ENCODE data around the gene SLC22A16. TPM values are rescaled to one million over a fixed set of nuclear protein-coding genes. Genes with fewer than 3 reads are reported as not detected.

SLC22A16 gene
- total and polyA plus RNA-seq, 10 donors: 0.07 to 2.8 (median 1.1) TPM; not detected in 2

- WGBS, 5 donors: 85 to 97% (median 92%) methylated on average over 4 of the region's 4 CpGs
- Histone ChIP-seq H3K4me1 (no peaks in the 10 kb centered on the region), H3K27ac (no peak overlapping the region), H3K9me3 (no peaks in the 10 kb centered on the region), H3K4me3 (no peak overlapping the region), H3K27me3 (replicated peaks in 1 of 7) (no peaks in the 10 kb centered on the region), H3K36me3 (no peaks in the 10 kb centered on the region)
- no peak for DNase-seq
- TF ChIP-seq CTCF (IDR thresholded peaks at IDR 0.05 in 8 of 11, conservative IDR thresholded peaks at IDR 0.05 in 3 of 11): no peak
- TF ChIP-seq POLR2AphosphoS5 (IDR thresholded peaks at IDR 0.05): no peak
- TF ChIP-seq POLR2A (IDR thresholded peaks at IDR 0.05): no peak
- intact Hi-C loops (cut with DNase I; ENCODE audit: low total_unique reads): no loop called here
Measured at GRCh38 chr6:110440026-110440425, 36.4 kb downstream of the SLC22A16 start.

- no peaks in the 10 kb centered on the region for H3K4me1 ChIP-seq
- no peak overlapping the region for H3K27ac ChIP-seq
- H3K9me3 ChIP-seq: no peaks in the 10 kb centered on the region
- TF ChIP-seq CTCF (IDR thresholded peaks at IDR 0.05 in 8 of 11, conservative IDR thresholded peaks at IDR 0.05 in 3 of 11) (no peak), POLR2A (IDR thresholded peaks at IDR 0.05) (no peak), POLR2AphosphoS5 (IDR thresholded peaks at IDR 0.05) (no peak)
- no peak for DNase-seq
- WGBS, 5 donors: 66 to 73% (median 67%) methylated on average over 5 of the region's 5 CpGs
- intact Hi-C loops (cut with DNase I; ENCODE audit: low total_unique reads): no loop called here
- no peaks in the 10 kb centered on the region for H3K27me3 ChIP-seq (replicated peaks in 1 of 7)
- H3K4me3 ChIP-seq: no peak overlapping the region
- H3K36me3 ChIP-seq: no peaks in the 10 kb centered on the region
Measured at GRCh38 chr6:110439356-110439755, 37.1 kb downstream of the SLC22A16 start.

- WGBS, 5 donors: 83 to 91% (median 87%) methylated on average over 7 of the region's 7 CpGs
- peaks cover 0 to 3% (median 0%) of the 10 kb centered on the region in 7 donors for H3K27me3 ChIP-seq (replicated peaks in 1 of 7)
- H3K36me3 ChIP-seq: peaks cover 0 to 4% (median 0%) of the 10 kb centered on the region in 6 donors
- intact Hi-C loops (cut with DNase I; ENCODE audit: low total_unique reads): no loop called here
- TF ChIP-seq CTCF (IDR thresholded peaks at IDR 0.05 in 8 of 11, conservative IDR thresholded peaks at IDR 0.05 in 3 of 11) (no peak), POLR2A (IDR thresholded peaks at IDR 0.05) (no peak), POLR2AphosphoS5 (IDR thresholded peaks at IDR 0.05) (no peak)
- peaks cover 0 to 7% (median 0%) of the 10 kb centered on the region in 6 donors for H3K4me1 ChIP-seq
- H3K9me3 ChIP-seq: no peaks in the 10 kb centered on the region
- H3K4me3 ChIP-seq: no peak overlapping the region
- H3K27ac ChIP-seq: no peak overlapping the region
- no peak for DNase-seq
Measured at GRCh38 chr6:110434961-110435602, 41.3 kb downstream of the SLC22A16 start.

GRCh38 chr6:110432285-110432900, 44.0 kb downstream of the SLC22A16 start:
- DNase-seq: no peak
- Histone ChIP-seq H3K4me3 (no peak overlapping the region), H3K4me1 (peaks cover 0 to 7% (median 0%) of the 10 kb centered on the region in 6 donors), H3K9me3 (no peaks in the 10 kb centered on the region), H3K27me3 (replicated peaks in 1 of 7) (peaks cover 0 to 10% (median 0%) of the 10 kb centered on the region in 7 donors), H3K27ac (no peak overlapping the region), H3K36me3 (peaks cover 0 to 4% (median 0%) of the 10 kb centered on the region in 6 donors)
- intact Hi-C loops (cut with DNase I; ENCODE audit: low total_unique reads): no loop called here
- WGBS, 5 donors: 53 to 82% (median 64%) methylated on average over 3 of the region's 3 CpGs
- TF ChIP-seq CTCF (IDR thresholded peaks at IDR 0.05 in 8 of 11, conservative IDR thresholded peaks at IDR 0.05 in 3 of 11) (no peak), POLR2AphosphoS5 (IDR thresholded peaks at IDR 0.05) (no peak), POLR2A (IDR thresholded peaks at IDR 0.05) (no peak)
